Duodenal mucosa (tissue), 2 donors: Measurements from ENCODE around the gene EXD3.

Experiments
- H3K27ac ChIP-seq: one replicate; pipeline ENCODE4 v1.7.0; 2013; ENCODE audit warnings: low read depth, low read length
- H3K27me3 ChIP-seq, 2 donors: one replicate each; pipeline ENCODE4 v1.7.0; 2013; ENCODE audit warnings: low read length in 2 of 2, control low read depth in 1 of 2; ENCODE audit not compliant: insufficient read depth in 2 of 2, control insufficient read depth in 1 of 2
- H3K36me3 ChIP-seq, 2 donors: one replicate each; pipeline ENCODE4 v1.7.0; 2013; ENCODE audit warnings: low read length in 2 of 2, control low read depth in 1 of 2; ENCODE audit not compliant: insufficient read depth in 2 of 2, control insufficient read depth in 1 of 2
- H3K4me1 ChIP-seq, 2 donors: one replicate each; pipeline ENCODE4 v1.7.0; 2013; ENCODE audit warnings: low read length in 2 of 2, control low read depth in 1 of 2; ENCODE audit not compliant: insufficient read depth in 2 of 2, control insufficient read depth in 1 of 2
- H3K4me3 ChIP-seq, 2 donors: one replicate each; pipeline ENCODE4 v1.7.0; 2013; ENCODE audit warnings: low read length in 2 of 2, low read depth in 1 of 2
- H3K9ac ChIP-seq, 2 donors: one replicate each; pipeline ENCODE4 v1.7.0; 2013; ENCODE audit warnings: low read length in 2 of 2, low read depth in 1 of 2
- H3K9me3 ChIP-seq, 2 donors: one replicate each; pipeline ENCODE4 v1.7.0; 2013; ENCODE audit warnings: low read length in 2 of 2, control low read depth in 1 of 2; ENCODE audit not compliant: control insufficient read depth in 1 of 2

The EXD3 gene

GRCh38 chr9:137302449-137303150, 120.4 kb downstream of the EXD3 start:
- Histone ChIP-seq H3K36me3 (no peaks in the 10 kb centered on the region), H3K27me3 (peaks cover 0 to 4% of the 10 kb centered on the region in 2 donors), H3K27ac (peak overlapping the region; percentile 78), H3K9ac (peak overlapping the region; percentile 60 to 68), H3K4me3 (peak overlapping the region; percentile 50 to 58), H3K4me1 (peaks cover 46 to 68% of the 10 kb centered on the region in 2 donors), H3K9me3 (no peaks in the 10 kb centered on the region)

GRCh38 chr9:137302118-137302448, 120.9 kb downstream of the EXD3 start, which contains the start of gene NRARP:
TSS of gene NRARP (minus strand) at chr9:137302271. CDS start at chr9:137301928, 343 bp downstream.
- H3K4me1 ChIP-seq: peaks cover 45 to 63% of the 10 kb centered on the region in 2 donors
- H3K9me3 ChIP-seq: no peaks in the 10 kb centered on the region
- H3K9ac ChIP-seq: peak within 1 kb of the TSS; percentile 91
- H3K27me3 ChIP-seq: peaks cover under 1 to 4% of the 10 kb centered on the region in 2 donors
- H3K36me3 ChIP-seq: no peaks in the 10 kb centered on the region
- H3K4me3 ChIP-seq: peak within 1 kb of the TSS; percentile 73 to 89
- peak within 1 kb of the TSS; percentile 87 for H3K27ac ChIP-seq

- H3K4me1 ChIP-seq: peaks cover 44 to 60% of the 10 kb centered on the region in 2 donors
- peak overlapping the region; percentile 91 for H3K9ac ChIP-seq
- H3K9me3 ChIP-seq: no peaks in the 10 kb centered on the region
- H3K4me3 ChIP-seq: peak overlapping the region; percentile 73 to 89
- H3K27me3 ChIP-seq: peaks cover 4 to 8% of the 10 kb centered on the region in 2 donors
- H3K27ac ChIP-seq: peak overlapping the region; percentile 87
- H3K36me3 ChIP-seq: no peaks in the 10 kb centered on the region
Measured at GRCh38 chr9:137301081-137301947, 121.6 kb downstream of the EXD3 start.

DNA sequence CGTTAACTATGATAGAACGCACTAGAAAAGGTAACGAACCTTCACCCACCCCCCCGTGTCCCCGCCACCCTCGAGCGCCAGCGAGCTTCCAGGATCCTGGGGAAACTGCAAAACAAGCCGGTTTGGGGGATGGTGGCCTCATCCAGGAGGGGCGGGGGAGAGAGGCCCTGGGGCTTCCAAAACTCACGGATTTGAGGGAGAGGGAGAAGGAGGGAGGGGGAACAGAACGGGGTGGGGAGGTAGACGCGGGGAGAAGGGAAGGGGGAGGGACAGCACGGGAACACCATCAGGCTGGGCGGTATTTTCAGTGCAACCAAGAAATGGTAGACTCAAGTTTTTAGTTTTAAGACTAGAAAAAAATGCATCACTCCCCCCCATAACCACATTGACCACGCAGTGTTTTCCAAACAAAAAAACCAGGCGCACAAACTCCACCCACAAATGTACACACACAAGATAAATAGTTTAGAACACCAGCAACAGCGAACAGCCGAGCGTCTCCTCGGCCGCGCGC, 122.3 kb downstream of the EXD3 start:
- Histone ChIP-seq H3K36me3 (no peaks in the 10 kb centered on the region), H3K4me3 (peak overlapping the region; percentile 73 to 89), H3K27ac (peak overlapping the region; percentile 66), H3K9ac (peak overlapping the region; percentile 35 to 91), H3K9me3 (no peaks in the 10 kb centered on the region), H3K27me3 (peaks cover 4 to 8% of the 10 kb centered on the region in 2 donors), H3K4me1 (peaks cover 39 to 54% of the 10 kb centered on the region in 2 donors)

DNA sequence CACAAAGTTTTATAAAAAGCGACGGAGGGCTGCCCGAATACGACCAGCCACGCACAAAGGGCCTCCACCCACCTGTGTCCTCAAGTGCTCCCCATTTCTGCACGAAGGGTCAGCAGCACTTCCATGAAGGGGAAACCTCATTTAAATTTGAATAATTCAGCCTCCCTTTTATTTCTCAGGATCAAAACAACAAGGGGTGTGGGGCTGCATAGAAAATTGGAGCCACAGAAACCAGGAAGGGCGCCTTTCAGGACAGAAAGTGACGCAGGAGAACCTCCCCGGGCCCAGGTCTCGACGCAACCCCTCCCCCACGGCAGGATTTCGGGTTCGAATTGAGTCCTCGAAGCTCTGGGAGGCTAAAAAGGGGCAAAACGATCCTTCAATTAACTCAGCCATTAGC, 123.0 kb downstream of the EXD3 start:
- H3K27ac ChIP-seq: peak overlapping the region; percentile 66
- peaks cover 4 to 8% of the 10 kb centered on the region in 2 donors for H3K27me3 ChIP-seq
- H3K4me3 ChIP-seq: peak overlapping the region; percentile 73 to 89

DNA sequence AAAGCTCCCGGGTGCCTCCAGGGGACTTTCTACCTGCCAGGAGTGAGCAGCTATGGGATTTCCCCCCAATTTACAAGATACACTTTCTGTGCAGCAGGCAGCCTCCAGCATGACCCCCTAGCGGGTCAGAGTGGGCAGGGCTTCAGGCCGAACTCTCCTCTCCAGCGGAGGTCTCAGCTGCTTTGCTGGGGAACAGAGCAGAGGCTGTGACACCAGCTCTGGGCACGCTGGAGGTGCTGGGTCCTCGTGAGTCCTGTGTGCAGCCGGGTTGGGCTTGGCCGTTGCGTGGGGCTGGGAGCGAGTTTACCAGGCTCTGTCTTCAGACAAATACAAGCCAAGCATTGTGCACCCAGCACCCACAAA, 123.8 kb downstream of the EXD3 start:
- Histone ChIP-seq H3K27me3 (peaks cover 8 to 9% of the 10 kb centered on the region in 2 donors), H3K27ac (peak overlapping the region; percentile 87), H3K4me1 (peaks cover 34 to 51% of the 10 kb centered on the region in 2 donors), H3K9ac (peak overlapping the region; percentile 82 to 91), H3K36me3 (no peaks in the 10 kb centered on the region), H3K9me3 (no peaks in the 10 kb centered on the region), H3K4me3 (peak overlapping the region; percentile 73 to 89)

More for the DNA sequence above, 123.0 kb downstream of the EXD3 start:
- H3K9me3 ChIP-seq: no peaks in the 10 kb centered on the region
- H3K36me3 ChIP-seq: no peaks in the 10 kb centered on the region
- H3K9ac ChIP-seq: peak overlapping the region; percentile 60 to 91
- H3K4me1 ChIP-seq: peaks cover 34 to 50% of the 10 kb centered on the region in 2 donors

DNA sequence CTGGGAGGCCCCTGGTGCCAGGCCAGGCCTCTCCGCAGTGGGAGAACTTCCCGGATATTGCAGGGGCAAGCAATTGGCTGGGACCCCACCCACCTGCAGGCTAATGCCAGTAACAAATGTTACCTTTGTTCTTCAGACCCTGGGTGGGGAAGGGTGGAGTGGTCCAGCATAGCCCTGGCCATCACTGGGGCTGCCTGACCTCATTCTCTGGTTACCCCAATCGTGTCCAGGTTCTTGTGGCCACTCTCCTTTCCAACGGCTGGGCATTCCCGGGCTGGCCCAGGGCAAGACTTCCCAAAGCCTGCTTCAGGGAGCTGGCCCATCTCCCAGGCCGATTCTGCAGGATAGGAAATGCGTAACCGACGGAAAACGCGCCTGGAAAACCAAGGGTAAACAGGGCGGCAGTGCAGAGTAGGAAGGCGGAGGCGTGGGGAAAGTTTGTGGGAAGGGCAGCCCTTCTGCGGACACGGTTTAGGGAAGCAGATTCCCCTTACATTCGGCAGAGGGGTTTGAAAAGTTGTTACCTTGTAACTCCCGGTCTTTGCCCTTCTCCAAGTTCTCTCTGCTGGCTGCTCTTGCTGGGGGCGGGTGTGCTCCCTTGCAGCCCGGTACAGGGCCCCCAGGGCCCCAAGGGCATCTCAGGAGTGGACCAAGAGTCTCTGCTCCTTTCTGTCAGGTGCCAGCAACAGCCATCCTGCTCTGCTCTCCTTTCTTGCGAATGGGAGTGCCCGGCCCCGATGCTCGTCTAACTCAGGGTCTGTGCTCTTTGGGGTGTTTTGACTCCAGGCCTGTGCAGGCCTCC, 124.4 kb downstream of the EXD3 start:
- H3K9ac ChIP-seq: peak overlapping the region; percentile 82 to 91
- peaks cover 28 to 50% of the 10 kb centered on the region in 2 donors for H3K4me1 ChIP-seq
- peak overlapping the region; percentile 73 to 89 for H3K4me3 ChIP-seq
- peaks cover 8 to 9% of the 10 kb centered on the region in 2 donors for H3K27me3 ChIP-seq
- no peaks in the 10 kb centered on the region for H3K9me3 ChIP-seq
- peak overlapping the region; percentile 87 for H3K27ac ChIP-seq
- no peaks in the 10 kb centered on the region for H3K36me3 ChIP-seq

GRCh38 chr9:137297966-137298365, 125.0 kb downstream of the EXD3 start:
- Histone ChIP-seq H3K36me3 (no peaks in the 10 kb centered on the region), H3K9ac (peak overlapping the region; percentile 82 to 91), H3K9me3 (no peaks in the 10 kb centered on the region), H3K4me3 (peak overlapping the region; percentile 73 to 89), H3K27me3 (peaks cover 8 to 9% of the 10 kb centered on the region in 2 donors), H3K27ac (peak overlapping the region; percentile 87), H3K4me1 (peaks cover 24 to 49% of the 10 kb centered on the region in 2 donors)
